ENCODE measurements around the gene SMAD6.
"Not testable (repeated sequence)": the region's sequence is repeated elsewhere in the genome, so short reads cannot be mapped to it uniquely, and the experiment has no call there.

The SMAD6 gene

DNA sequence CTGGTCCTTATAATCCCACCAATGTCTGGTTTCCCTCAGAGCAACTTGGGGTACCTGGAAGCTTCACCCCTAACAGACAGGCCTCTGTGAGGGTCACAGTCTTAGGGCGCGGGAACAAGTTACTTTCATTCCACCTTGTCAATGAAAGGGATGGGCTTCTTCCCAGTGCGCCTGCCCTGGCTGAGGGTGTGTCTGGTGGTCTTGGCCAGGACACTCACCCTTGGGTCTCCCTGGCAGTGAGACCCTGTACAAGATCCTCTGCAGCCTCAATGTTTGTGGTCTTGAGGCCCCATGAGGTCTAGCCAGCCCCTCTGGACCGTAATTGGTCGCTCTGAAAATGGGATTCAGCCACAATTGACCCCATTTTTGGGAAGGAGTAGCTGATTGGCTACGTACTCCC is 40.2 kb downstream of the SMAD6 start:
- no peak for DNase-seq (ENCODE audit: low spot score)

DNA sequence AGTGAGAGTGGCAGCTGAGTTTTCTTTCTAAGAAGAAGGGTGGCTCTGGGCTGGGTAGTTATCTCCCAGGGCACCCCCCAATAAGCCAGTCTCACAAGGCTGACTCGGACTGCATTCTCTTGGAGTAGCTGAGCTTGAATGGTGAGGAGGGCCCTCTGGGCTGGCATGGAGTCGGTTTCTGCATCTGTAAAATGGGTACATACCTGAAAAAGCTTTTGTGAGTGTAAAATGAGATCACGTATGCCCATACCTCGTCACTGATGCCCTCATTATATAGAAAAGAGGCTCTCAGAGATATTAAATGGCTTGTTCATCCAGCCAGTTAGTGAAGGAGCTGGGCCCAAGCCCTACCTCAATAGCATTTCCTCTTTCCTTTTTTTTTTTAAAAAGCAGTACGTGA is 41.2 kb downstream of the SMAD6 start:
- no peak for DNase-seq (ENCODE audit: low spot score)

DNA sequence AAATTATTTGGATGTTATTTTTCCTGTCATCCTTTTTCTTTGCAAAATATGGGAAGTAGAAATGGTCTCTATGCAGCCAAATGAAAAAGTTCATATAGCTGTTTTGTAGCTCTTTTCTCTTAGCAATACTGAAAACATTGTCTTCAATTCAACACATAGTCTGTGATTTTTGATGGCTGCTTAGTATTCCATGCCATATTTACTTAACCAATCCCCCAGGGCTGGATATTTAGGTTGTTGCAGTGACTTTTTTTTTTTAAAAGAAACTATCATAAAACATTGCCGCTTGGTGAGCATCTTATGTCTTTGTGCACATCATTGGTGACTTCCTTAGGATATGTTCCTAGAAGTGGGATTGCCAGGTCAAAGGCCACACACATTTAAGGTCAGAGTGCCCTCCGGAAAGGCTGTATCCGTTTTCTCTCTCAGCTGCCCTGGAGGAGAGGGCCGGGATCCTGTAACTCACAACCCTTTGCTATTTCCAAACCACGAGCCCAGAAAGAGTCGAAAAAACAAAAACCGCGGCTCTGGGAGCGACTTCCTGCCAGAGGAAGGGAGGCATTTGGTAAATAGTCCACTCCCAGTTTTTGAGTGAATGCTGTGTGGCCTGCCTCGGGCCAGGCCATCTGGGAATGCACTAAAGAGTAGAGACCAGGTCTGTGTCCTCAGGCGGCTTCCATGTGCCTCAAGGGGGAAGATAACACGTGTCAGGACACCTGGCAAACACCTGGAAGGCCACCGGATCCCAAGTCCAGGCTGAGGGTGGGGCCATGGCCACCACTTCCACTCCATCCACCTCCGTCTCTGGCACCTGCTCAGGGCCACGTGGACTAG is 41.9 kb downstream of the SMAD6 start:
- peak; percentile 49 for DNase-seq (ENCODE audit: low spot score)

DNA sequence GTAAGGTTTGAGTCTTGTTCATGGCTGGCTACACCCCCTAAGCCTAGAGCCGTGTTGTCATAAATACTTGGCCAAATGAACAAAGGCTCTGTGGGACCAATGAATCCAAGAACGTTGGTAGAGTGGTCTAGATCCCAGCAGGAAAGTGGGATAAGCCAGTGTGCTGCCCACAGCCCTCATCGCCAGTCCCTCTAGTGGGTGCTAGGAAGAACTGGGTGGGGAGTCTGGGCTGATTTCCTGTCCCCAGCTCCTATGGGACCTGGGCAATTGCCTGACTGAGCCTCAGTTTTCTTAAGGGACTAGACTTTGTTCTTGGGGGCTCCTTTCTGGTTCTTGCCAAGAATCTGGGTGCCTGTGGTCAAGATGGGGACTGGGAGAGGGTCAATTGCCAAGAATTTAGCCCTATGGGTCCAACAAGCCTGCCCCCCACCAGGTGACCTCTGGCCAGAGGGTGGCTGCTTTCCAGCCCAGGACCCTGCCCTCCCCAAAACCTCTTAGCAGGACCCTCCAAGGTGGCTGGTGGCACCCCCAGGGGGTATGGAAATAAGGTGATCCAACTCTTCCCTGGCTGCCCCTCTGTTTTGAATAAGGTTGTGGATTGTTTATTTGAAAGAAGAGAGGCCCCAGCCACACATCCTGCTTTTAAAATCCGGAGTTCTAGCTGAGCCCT is 42.7 kb downstream of the SMAD6 start:
- no peak for DNase-seq (ENCODE audit: low spot score)

DNA sequence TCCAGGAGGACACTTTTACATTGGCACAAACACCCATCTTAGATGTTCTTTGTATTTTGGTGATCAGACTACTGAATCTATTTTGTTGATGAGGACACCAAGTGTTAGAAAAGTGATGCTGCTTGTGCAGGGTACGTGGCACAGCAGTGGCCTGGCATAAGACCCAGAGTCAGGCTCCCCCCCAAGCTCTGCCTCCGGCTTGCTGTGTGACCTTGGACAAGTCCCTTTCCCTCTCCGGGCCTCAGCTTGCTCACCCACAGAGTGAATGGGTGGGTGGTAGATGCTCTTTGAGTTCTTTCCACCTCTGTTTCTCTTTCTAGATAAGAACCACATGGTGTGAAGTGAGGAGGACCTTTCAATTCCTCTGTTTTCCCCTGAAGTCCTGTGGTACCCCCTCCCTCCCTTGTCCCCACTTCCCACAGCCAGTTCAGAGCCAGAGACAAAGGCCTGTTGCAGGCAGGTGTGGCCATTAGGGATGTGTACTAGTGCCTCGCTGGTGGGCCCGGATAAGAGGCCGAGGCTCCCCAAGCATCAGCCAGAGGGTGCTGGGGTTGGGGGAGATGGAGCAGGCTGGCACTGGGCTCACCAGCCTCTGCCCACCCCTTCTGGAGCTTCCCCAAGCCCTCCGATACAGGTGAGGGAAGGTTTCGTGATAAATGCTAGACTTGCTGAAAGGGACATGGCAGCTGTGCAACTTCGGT is 43.6 kb downstream of the SMAD6 start:
- DNase-seq (ENCODE audit: low spot score) = no peak

DNA sequence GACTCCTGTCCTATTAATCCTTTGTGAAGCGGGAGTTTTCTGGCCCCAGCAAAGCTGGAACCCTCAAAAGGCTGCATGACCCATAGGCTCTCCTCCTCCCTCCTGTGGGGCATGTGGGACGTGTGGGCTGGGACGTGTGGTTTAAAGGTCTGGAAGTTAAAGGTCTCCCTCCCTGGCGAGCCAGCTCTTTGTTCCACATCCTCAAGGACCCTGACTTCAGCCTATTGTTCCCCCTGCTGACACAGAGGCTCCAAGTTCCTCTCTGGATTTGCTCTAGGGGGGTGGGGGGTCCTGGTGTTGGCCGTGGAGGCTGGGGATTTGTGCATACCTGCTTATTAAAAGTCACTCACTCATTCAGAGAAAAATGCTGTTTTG is 44.2 kb downstream of the SMAD6 start:
- DNase-seq (ENCODE audit: low spot score) = no peak

DNA sequence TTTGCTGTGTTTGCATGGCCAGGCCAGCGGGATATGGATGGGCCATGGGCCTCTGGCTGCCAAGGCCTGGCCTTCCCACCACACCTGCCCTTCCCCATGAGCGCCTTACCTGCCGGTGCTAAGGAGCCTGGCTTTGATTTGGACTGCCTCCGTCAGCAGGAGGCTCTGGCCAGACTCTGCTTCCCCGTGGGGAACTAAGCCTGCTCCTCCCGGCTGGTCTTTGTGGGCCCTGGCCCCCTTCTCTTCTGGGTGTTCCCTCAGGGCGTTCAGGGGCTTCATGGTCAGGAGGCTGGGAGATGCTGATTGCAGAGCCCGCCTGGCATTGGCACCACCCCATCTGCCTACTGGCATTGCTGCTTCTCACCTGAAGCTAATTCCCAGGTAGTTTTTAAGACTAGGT is 45.2 kb downstream of the SMAD6 start:
- no peak for DNase-seq (ENCODE audit: low spot score)

DNA sequence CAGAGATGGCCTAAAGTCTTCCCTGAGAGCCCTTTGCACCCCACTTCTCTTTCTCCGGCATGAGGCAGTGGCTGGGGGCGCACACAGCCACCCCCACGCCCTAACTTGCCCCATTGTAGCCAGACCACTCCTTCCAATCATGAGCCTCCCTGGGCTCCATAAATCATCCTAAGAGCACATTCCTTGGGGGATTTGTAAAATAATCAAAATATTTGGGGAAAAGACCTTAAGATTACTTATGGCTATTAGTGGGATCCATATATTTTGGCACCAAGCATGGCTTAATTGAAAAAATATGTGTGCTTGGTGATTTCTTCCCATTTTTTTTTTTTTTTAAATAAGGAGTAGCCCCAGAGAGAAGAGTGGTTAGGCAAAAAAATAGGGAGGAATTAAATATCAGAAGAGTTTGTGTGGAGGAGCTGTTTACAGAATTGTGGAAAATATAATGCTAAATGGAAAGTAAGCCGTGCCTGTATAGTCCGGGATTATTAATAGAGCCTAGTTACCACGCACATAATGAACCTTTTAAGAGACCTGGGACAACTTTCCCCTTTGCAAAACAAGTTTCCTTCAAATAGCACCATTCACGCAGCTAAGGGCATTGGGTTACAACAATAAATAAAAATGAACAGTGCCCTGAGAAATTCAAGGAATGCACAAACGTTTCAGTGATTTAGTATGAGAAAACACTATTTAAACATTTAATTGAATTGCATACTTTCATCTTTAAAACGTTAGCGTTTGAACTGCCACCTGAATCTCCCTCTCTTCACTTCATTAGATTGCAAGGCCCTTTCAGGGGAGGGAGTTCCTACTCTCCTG is 46.1 kb downstream of the SMAD6 start:
- DNase-seq (ENCODE audit: low spot score) = peak; percentile 49

DNA sequence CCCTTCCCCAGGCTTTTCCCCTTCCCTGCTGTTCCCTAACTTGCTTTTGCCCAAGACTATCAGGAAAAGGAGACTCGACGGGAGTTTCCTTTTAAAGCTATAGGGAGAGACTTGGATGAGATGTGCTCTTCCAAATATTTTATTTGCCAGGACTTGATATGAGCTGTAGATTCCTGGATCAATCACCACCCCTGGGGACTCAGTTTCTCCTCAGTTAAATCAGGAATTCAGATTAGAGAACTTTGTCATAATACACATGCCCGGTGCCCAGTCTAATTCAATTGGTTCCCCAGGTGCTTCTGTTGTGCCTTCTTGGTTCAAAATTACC is 46.6 kb downstream of the SMAD6 start:
- DNase-seq (ENCODE audit: low spot score) = no peak

DNA sequence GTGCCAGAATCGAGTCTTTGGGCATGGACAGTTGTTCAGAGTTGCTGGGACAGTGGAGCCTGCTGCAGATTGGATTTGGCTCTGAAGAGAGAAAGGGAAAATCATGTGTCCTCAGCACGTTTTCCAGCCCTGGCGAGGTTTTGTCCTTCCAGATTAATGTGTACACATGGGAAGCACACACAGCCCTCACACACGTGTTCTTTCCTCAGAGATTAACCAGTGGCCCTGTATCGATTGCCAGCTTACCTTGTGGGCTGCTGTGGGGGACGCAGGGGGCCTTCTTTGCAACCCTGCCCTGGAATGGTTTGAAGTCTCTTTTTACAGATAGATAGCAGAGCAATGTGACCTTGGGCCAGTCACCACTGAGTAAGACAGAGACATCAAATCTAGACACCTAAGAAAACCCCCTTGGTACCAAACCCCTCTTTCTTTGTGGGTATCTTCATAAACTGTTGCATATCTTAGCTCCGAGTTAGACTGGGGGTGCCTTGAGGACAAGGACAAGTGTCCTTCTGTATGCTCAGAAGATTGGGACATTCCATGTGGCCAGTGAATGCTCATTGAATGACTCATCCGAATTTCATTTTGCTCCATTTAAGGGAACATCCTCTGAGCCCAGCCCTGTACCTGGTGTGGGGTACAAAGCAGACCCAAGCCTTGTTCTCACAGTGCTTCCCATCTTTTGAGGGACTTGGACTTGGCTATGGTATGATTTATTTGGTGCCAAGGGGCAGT is 48.0 kb downstream of the SMAD6 start:
- no peak for DNase-seq (ENCODE audit: low spot score)

DNA sequence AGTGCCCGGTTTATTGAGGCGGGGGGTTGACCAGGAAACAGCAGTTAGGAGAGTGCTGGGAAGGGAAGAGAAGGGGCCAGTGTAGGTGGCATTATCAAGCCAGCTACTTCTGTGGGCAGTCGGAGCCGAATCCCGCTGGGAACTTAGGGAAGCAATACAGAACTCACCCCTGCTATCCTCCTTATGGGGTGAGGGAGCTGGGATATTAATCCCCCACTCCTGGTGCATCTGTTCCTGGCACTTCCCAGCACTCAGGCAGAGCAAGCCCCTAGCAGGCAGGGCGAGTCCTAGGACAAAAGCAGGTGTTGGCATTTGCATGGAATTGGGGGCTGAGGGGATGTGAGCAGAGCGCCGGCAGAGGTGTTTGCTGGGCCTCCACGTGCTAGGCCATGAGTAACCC is 48.6 kb downstream of the SMAD6 start:
- DNase-seq (ENCODE audit: low spot score) = no peak

DNA sequence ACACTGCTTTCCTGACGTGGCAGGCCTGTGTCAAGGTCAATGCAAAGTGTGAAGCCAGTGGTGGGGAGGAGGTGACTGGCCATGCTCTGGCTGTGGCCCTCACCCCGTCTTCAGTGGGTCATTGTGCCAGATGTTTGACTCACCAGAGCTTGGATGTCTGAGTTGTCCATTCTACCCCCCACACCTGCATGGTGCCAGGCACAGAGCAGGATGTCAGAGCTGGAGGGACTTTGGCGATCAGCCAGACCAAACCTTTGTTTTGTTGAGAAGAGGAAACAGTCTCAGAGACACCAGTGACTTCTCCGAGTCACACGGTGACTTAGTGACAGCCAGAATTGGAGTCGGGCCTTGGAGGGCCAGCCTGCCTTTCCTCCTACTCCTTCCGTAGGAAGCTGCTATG is 49.5 kb downstream of the SMAD6 start:
- DNase-seq (ENCODE audit: low spot score) = no peak

DNA sequence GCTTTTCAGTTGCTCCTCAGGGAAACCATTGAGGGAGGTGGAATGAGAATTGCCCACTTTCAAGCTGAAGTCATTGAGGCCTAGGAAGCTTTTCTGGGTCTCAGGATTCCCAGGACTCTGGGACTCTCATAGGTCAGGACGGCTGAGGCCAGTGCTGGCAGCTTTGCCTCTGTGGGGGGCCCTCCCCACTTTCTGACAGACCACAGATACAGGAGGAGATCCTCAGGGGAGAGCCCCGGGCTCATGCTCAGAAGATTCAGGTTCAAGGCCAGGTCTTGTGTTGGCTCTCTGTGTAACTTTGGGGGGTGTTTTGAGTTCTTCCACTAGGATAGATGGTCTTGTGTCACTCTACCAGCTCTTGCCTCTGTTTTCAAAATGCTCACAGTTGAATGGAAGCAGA is 50.0 kb downstream of the SMAD6 start:
- DNase-seq (ENCODE audit: low spot score) = no peak

DNA sequence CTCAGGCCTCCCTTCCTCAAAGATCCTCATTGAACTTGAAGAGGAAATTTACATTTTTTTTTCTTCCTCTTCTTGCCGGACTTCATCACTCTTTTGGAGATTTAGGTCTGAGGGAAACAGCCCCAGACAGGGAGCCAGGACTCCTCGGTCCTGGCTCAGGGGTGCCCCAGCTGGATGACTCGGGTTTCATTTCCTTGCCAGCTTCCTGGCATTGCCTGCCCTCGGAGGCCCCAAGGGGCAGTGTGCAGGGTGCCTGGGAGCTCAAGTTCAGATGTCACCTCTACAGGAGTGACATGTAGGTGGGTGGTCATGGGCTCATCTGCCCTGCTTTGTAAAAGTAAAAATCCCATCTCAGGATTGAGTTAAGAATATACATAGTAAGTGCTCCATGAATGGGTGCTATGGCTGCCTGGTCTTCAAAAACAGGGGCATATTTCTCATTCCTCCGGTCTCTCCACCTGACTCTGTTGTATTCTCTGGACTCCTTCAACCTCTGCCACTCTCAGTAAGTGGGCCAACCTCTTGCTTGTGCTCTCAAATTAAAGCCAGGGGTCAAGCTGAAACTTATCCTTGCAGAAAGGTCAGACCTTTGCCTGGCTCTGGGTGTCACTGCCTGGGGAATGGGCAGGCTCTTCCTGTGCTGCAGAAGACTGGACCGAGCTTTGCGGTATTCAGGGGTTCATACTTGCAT is 51.8 kb downstream of the SMAD6 start:
- DNase-seq (ENCODE audit: low spot score) = no peak

DNA sequence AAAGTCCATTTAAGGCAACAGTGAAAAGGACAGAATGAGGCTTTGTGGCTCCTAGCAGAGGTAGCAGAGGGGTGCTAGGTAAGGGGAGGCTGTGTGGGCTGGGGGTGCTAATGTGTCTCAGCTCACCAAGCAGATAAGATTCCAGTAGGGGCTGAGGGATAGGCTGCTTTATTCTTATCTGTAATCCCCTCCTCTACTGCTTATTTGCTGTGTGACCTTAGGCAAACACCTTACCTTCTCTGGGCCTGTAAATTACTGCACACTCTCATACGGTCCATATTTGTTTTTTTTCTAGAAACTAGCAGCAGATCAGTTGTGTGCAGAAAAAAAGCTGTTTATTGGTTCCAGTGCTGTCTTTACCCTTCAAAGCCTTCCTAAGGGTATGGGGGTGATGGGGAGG is 52.8 kb downstream of the SMAD6 start:
- no peak for DNase-seq (ENCODE audit: low spot score)

DNA sequence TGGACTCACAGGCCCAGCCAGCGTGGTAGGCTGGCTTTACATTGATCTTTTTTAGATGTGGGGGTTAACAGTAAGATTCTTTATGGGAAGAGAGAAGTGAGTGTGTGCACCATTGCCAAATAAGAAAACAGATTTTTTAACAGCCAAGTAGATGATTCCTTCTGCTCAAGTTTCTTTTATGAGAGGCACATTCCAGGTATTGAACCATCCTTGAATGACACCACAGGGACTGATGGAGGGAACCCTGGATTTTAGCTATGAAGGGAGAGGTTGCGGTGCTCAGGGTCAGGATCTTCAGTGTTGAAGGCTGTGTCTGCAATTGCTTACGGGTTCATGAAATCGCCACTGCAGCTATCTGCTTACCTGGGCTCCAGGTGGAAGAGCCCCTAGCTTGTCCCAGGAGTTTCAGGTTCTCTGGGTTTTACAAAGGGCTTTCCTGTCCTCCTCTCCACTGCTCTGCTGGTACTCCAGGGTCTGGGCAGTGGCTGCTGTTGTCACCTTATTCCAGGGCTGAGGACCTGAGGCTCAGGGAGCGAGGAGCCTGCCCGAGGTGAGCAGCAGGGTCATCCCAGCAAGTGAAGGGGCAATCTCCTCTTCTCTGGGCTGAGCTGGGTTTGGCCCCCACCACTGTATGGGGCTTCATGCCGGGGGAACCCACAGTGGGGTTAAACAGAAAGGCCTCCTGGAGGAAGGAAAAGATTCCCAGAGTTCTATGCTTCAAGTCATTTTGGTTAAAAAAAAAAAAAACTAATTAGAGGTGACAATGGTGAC is 53.4 kb downstream of the SMAD6 start:
- no peak for DNase-seq (ENCODE audit: low spot score)

DNA sequence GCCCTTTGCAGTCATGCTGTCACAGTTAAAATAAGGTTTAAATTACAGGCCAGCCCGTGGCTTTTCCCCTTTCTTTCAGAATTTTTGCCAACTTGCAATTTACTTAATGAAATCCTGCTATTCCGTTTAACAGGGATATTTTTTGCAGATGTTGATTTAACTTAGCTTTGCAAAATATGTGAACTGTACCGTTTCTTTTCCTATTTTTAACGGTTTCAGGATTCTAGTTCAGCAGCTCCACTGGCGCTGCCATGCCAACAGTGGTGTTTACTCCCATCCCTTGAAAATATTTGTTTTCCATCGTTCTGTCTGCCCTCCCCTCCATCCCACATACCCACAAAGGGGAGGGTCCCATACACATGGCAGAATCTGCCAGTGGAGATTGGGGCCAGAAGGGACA is 54.3 kb downstream of the SMAD6 start:
- no peak for DNase-seq (ENCODE audit: low spot score)

DNA sequence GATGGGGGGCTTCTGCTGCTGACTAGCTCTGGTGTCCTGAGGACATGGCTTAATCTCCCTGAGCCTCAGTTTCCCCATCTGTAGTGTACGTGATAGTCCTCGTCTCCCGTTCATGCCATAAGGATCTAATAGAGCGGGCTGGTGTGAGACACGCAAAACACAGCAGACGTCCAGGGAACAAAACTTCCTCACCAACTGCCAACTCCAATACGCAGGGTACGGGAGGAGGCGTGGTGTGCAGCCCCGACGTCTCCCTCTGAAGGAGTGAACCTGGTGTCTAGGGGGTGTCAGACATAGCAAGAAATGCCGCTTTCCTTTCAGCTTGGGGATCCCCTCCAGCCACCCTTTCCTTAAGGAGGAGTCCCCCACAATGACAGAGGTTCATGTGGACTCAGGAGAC is 55.0 kb downstream of the SMAD6 start:
- DNase-seq (ENCODE audit: low spot score) = no peak

DNA sequence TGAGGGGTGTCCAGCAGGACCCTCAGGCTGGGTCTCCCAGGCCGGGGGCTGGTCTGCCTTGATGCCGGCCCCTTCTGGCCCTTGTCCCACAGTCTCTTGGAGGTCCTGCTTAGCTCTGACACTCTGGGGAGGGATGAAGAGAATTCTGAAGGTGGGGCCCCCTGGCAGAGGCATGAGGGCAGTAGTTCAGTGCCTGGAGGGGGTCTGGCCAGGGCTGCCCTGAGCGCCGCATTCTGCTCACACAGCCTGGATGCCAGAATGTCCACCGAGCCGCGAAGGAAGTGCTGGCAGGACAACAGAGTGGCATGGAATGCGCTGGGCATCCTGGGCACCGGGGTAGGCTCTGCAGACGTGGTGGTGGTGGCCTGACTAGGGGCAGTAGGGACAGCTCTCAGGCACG is 55.5 kb downstream of the SMAD6 start:
- no peak for DNase-seq (ENCODE audit: low spot score)

DNA sequence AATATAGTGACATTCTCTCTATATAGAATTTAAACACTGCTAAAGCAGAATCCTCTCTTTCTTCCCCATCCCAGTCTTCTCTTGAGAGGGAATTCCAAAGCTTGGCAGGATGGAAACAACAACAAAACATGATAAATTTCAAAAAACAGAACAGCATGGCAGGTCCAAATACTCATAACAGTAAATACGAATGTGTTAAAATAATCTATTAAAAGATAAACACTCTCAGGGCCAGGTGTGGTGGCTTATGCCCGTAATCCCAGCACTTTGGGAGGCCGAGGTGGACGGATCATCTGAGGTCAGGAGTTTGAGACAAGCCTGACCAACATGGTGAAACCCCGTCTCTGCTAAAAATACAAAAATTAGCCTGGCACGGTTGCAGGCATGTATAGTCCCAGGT is 56.2 kb downstream of the SMAD6 start:
- not testable (repeated sequence) for DNase-seq (ENCODE audit: low spot score)
